H9 (cell line): ENCODE measurements around the gene CHST1. TPM values are rescaled to one million over a fixed set of nuclear protein-coding genes. Genes with fewer than 3 reads are reported as not detected.

Source experiments
- DNase-seq: peaks from one replicate; pipeline ENCODE4 v3.0.0-alpha.2; 2017
- H2AFZ ChIP-seq: one replicate; pipeline ENCODE4 v1.6.1; 2013; ENCODE audit warnings: mild to moderate bottlenecking, low read length, control low read depth, moderate library complexity
- H2AK5ac ChIP-seq: 2 replicates; pipeline ENCODE4 v1.6.1; 2013; ENCODE audit warnings: low read length, control low read depth, mixed read lengths; ENCODE audit not compliant: insufficient read length
- H2BK120ac ChIP-seq: one replicate; pipeline ENCODE4 v1.6.1; 2013; ENCODE audit warnings: low read depth, mild to moderate bottlenecking, low read length, control low read depth, inconsistent platforms; ENCODE audit not compliant: poor library complexity, severe bottlenecking
- H2BK12ac ChIP-seq: 2 replicates; pipeline ENCODE4 v1.6.1; 2013; ENCODE audit warnings: low read length, control low read depth, mixed read lengths, low read depth; ENCODE audit not compliant: insufficient read length
- H2BK15ac ChIP-seq: 2 replicates; pipeline ENCODE4 v1.6.1; 2013; ENCODE audit warnings: low read depth, low read length, control low read depth
- H2BK20ac ChIP-seq: one replicate; pipeline ENCODE4 v1.6.1; 2013; ENCODE audit warnings: low read depth, mild to moderate bottlenecking, low read length, control low read depth, inconsistent platforms; ENCODE audit not compliant: poor library complexity, severe bottlenecking
- H2BK5ac ChIP-seq: 2 replicates; pipeline ENCODE4 v1.6.1; 2013; ENCODE audit warnings: low read length, control low read depth, mixed read lengths; ENCODE audit not compliant: insufficient read length
- H3K14ac ChIP-seq: 2 replicates; pipeline ENCODE4 v1.6.1; 2013; ENCODE audit warnings: low read length, control low read depth; ENCODE audit not compliant: insufficient read depth
- H3K18ac ChIP-seq: 2 replicates; pipeline ENCODE4 v1.6.1; 2013; ENCODE audit warnings: low read depth, mild to moderate bottlenecking, mixed read lengths, low read length, control low read depth; ENCODE audit not compliant: insufficient read length
- H3K23ac ChIP-seq: 2 replicates; pipeline ENCODE4 v1.6.1; 2013; ENCODE audit warnings: low read length, control low read depth, mixed read lengths, low read depth; ENCODE audit not compliant: insufficient read length
- H3K23me2 ChIP-seq: 2 replicates; pipeline ENCODE4 v1.6.1; 2013; ENCODE audit warnings: low read depth, mild to moderate bottlenecking, mixed read lengths, low read length, control low read depth; ENCODE audit not compliant: insufficient read length, poor library complexity, severe bottlenecking
- H3K27ac ChIP-seq: 2 replicates; pipeline ENCODE4 v1.5.1; 2013; ENCODE audit warnings: low read length, control low read depth, mixed read lengths, low read depth; ENCODE audit not compliant: insufficient read length
- H3K27me3 ChIP-seq: 2 replicates; pipeline ENCODE4 v1.6.1; 2013; ENCODE audit warnings: low read length, control low read depth, inconsistent platforms; ENCODE audit not compliant: insufficient read depth
- H3K4ac ChIP-seq: 2 replicates; pipeline ENCODE4 v1.6.1; 2013; ENCODE audit warnings: low read depth, mild to moderate bottlenecking, control low read depth, inconsistent platforms, low read length, moderate library complexity
- H3K4me1 ChIP-seq: 2 replicates; pipeline ENCODE4 v1.6.1; 2013; ENCODE audit warnings: low read length, control low read depth, inconsistent platforms; ENCODE audit not compliant: insufficient read depth
- H3K4me2 ChIP-seq: 2 replicates; pipeline ENCODE4 v1.6.1; 2013; ENCODE audit warnings: low read length, control low read depth, mixed read lengths; ENCODE audit not compliant: insufficient read length, insufficient read depth
- H3K56ac ChIP-seq: 2 replicates; pipeline ENCODE4 v1.6.1; 2013; ENCODE audit warnings: low read depth, mild to moderate bottlenecking, mixed read lengths, low read length, control low read depth; ENCODE audit not compliant: insufficient read length
- H3K79me1 ChIP-seq: 2 replicates; pipeline ENCODE4 v1.6.1; 2013; ENCODE audit warnings: low read depth, mild to moderate bottlenecking, moderate library complexity, low read length, control low read depth, inconsistent platforms; ENCODE audit not compliant: insufficient read depth, poor library complexity, severe bottlenecking
- H3K79me2 ChIP-seq: 2 replicates; pipeline ENCODE4 v1.6.1; 2013; ENCODE audit warnings: low read length, control low read depth, inconsistent platforms; ENCODE audit not compliant: insufficient read depth
- H3K9ac ChIP-seq: 2 replicates; pipeline ENCODE4 v1.6.1; 2013; ENCODE audit warnings: low read length, control low read depth, mixed read lengths; ENCODE audit not compliant: insufficient read length; ENCODE audit errors: extremely low read depth
- H3K9me3 ChIP-seq: one replicate; pipeline ENCODE4 v1.6.1; 2013; ENCODE audit warnings: low read depth, low read length, inconsistent platforms; ENCODE audit not compliant: control insufficient read depth
- H3T11ph ChIP-seq: one replicate; pipeline ENCODE4 v1.6.1; 2013; ENCODE audit warnings: mild to moderate bottlenecking, low read length, control low read depth, inconsistent platforms
- H4K20me1 ChIP-seq: one replicate; pipeline ENCODE4 v1.6.1; 2013; ENCODE audit not compliant: control insufficient read depth, insufficient read length, insufficient read depth
- H4K5ac ChIP-seq: 2 replicates; pipeline ENCODE4 v1.6.1; 2013; ENCODE audit warnings: low read depth, mild to moderate bottlenecking, mixed read lengths, low read length, control low read depth; ENCODE audit not compliant: insufficient read length
- H4K8ac ChIP-seq: replicated peaks from 2 replicates; pipeline ENCODE4 v1.6.1; 2013; ENCODE audit warnings: low read length, control low read depth, mixed read lengths, low read depth; ENCODE audit not compliant: insufficient read length
- H4K91ac ChIP-seq: 2 replicates; pipeline ENCODE4 v1.6.1; 2013; ENCODE audit warnings: low read depth, mild to moderate bottlenecking, moderate library complexity, mixed read lengths, low read length, control low read depth; ENCODE audit not compliant: insufficient read length
- H3K27ac Mint-ChIP-seq, 3 experiments: 2 replicates in 2 of 3; 3 replicates in 1 of 3; pipeline ENCODE4 v1.8.0; 2020 to 2021; ENCODE audit warnings: mixed read lengths in 3 of 3, mild to moderate bottlenecking in 1 of 3, moderate library complexity in 1 of 3
- H3K27me3 Mint-ChIP-seq: 2 replicates; pipeline ENCODE4 v1.8.0; 2021; ENCODE audit warnings: low read depth, mild to moderate bottlenecking, moderate library complexity, mixed read lengths
- H3K36me3 Mint-ChIP-seq, 3 experiments: 2 replicates in 2 of 3; 3 replicates in 1 of 3; pipeline ENCODE4 v1.8.0; 2020 to 2021; ENCODE audit warnings: low read depth in 3 of 3, mixed read lengths in 3 of 3; ENCODE audit not compliant: insufficient read depth in 1 of 3
- H3K4me1 Mint-ChIP-seq, 2 experiments: 2 replicates each; pipeline ENCODE4 v1.8.0; 2020; ENCODE audit warnings: mixed read lengths in 2 of 2
- H3K4me3 Mint-ChIP-seq, 2 experiments: 2 replicates in 1 of 2; 3 replicates in 1 of 2; pipeline ENCODE4 v1.8.0; 2020 to 2021; ENCODE audit warnings: mild to moderate bottlenecking in 2 of 2, mixed read lengths in 2 of 2, moderate library complexity in 1 of 2
- H3K9me3 Mint-ChIP-seq, 2 experiments: 2 replicates in 1 of 2; 3 replicates in 1 of 2; pipeline ENCODE4 v1.8.0; 2020; ENCODE audit warnings: mild to moderate bottlenecking in 2 of 2, mixed read lengths in 2 of 2, moderate library complexity in 1 of 2
- WGBS: extraction: QIAGEN DNeasy Blood & Tissue Kit; methylation state at CpG from one replicate; pipeline ENCODE4 v1.1.7; 2013; ENCODE audit warnings: missing lambda C conversion rate, low lambda C conversion rate, mixed read lengths; ENCODE audit not compliant: insufficient read length; ENCODE audit errors: extremely low coverage; 5-methylcytosine and 5-hydroxymethylcytosine counted together
- total RNA-seq: library from RNA; stranded (reverse); gene quantifications from 2 replicates; pipeline ENCODE4 v1.2.1, GENCODE V29; 2021
- TF ChIP-seq, protein P1 (sequence below): fragments of 200-600 bp; sonication (generic); conservative IDR thresholded peaks from 3 replicates; pipeline ENCODE4 v1.8.0; 2021; ENCODE audit warnings: antibody characterized with exemption, mild to moderate bottlenecking

Gene CHST1
- total RNA-seq, 1 experiment from 2014 or later, result 0.57 TPM

DNA sequence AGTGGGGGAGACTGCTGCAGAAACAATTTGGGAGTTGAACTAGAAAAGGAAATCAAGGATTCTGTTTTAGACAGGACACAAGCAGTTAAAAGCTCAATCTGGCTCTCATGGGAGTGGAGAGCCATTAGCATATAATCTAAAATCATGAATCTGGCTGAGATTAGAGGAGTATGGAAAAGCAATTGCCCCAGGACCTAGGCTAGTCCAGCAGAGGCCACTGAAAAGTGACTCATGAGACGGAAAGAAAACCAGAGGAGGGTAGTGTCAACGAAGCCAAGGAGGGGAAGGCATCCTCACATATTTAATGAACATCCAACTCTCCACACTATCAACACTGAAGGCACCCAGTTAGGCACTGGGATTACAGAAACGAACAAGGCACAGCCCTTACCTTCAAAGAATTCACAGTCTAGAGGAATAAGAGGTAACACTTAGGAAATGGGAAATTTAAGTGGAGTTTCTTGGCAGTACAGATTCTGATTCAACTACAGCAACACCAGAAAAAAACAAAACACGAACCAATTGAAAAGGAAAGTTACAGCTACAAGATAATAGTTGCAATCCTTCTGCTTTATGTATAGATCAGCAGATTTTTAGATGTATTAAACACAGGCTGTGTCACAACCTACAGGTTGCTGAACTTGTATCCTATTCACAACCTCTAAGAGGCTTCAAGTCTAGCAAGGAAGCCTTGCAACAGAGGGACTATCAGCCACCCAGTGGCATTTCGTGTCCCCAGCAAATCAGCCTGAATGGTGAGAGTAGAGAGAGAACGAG is 43.7 kb upstream of the CHST1 start:
- Histone ChIP-seq H2BK15ac (no peak overlapping the region), H3K27me3 (no peaks in the 10 kb centered on the region), H3K4ac (no peak overlapping the region), H4K20me1 (no peaks in the 10 kb centered on the region), H2BK120ac (no peak overlapping the region), H3K79me1 (no peaks in the 10 kb centered on the region), H3K18ac (no peak overlapping the region), H3K14ac (no peak overlapping the region), H3K9ac (no peak overlapping the region), H4K8ac (no peak overlapping the region), H3K79me2 (no peaks in the 10 kb centered on the region), H3K56ac (no peak overlapping the region), H2AFZ (no peak overlapping the region), H3K9me3 (no peaks in the 10 kb centered on the region), H2BK5ac (no peak overlapping the region), H3K4me1 (no peaks in the 10 kb centered on the region), H2AK5ac (no peak overlapping the region), H3K23me2 (no peaks in the 10 kb centered on the region), H2BK20ac (no peak overlapping the region), H4K91ac (no peak overlapping the region), H3T11ph (no peak overlapping the region), H3K4me2 (no peak overlapping the region), H3K27ac (no peak overlapping the region), H4K5ac (no peak overlapping the region), H2BK12ac (no peak overlapping the region), H3K23ac (no peak overlapping the region)
- no peak for DNase-seq
- peaks cover 19 to 20% of the 10 kb centered on the region in 2 experiments for H3K4me1 Mint-ChIP-seq
- TF ChIP-seq, protein P1, sequence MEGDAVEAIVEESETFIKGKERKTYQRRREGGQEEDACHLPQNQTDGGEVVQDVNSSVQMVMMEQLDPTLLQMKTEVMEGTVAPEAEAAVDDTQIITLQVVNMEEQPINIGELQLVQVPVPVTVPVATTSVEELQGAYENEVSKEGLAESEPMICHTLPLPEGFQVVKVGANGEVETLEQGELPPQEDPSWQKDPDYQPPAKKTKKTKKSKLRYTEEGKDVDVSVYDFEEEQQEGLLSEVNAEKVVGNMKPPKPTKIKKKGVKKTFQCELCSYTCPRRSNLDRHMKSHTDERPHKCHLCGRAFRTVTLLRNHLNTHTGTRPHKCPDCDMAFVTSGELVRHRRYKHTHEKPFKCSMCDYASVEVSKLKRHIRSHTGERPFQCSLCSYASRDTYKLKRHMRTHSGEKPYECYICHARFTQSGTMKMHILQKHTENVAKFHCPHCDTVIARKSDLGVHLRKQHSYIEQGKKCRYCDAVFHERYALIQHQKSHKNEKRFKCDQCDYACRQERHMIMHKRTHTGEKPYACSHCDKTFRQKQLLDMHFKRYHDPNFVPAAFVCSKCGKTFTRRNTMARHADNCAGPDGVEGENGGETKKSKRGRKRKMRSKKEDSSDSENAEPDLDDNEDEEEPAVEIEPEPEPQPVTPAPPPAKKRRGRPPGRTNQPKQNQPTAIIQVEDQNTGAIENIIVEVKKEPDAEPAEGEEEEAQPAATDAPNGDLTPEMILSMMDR, result no peak
- no peak overlapping the region for H3K4me3 Mint-ChIP-seq
- no peaks in the 10 kb centered on the region for H3K36me3 Mint-ChIP-seq
- WGBS, result no CpG with 5 or more reads among the region's 6 CpGs
- H3K27ac Mint-ChIP-seq, result no peak overlapping the region; a peak in 1 of 7 replicates
- H3K27me3 Mint-ChIP-seq, result peaks cover 45% of the 10 kb centered on the region
- H3K9me3 Mint-ChIP-seq, result no peaks in the 10 kb centered on the region
